ENCODE data around the gene PLK4.

PLK4 gene

DNA sequence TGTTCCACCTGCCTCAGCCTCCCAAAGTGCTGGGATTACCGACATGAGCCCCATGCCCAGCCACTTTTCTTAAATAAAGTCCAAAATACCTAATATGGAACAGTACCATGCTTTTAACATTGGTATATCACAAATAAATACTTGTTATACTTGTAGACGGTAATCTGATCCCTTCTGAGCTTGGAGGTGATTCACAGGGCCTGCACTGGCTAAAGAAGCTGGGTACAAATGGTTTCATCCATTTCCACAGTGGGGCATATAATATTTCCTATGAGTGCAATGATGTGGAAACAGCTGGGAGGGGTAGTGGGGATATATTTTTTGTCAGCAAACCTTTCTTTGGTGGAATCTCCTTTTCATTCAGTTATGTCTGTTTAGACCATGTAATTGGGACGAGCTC is 35.8 kb downstream of the PLK4 start:
- Histone ChIP-seq H3K4me1 (ENCODE audit: low read length) (peaks cover 6% of the 10 kb centered on the region; the same call in 1 of the 2 replicates), H3K36me3 (replicated peaks; ENCODE audit: insufficient read depth, low read length) (peaks cover 5% of the 10 kb centered on the region; the same call in 1 of the 2 replicates), H3K9ac (ENCODE audit: low read length) (no peak overlapping the region), H3F3A (ENCODE audit: insufficient read depth, low read length) (no peaks in the 10 kb centered on the region), H2AFZ (ENCODE audit: low read length) (no peak overlapping the region), H3K27ac (ENCODE audit: low read length) (no peak overlapping the region), H3K27me3 (replicated peaks; ENCODE audit: insufficient read depth, low read length) (no peaks in the 10 kb centered on the region), H3K9me2 (replicated peaks; ENCODE audit: insufficient read depth, low read length) (no peaks in the 10 kb centered on the region), H3K4me3 (ENCODE audit: low read length) (no peak overlapping the region), H3K79me2 (ENCODE audit: low read length) (no peaks in the 10 kb centered on the region), H3K9me3 (replicated peaks; ENCODE audit: insufficient read depth, low read length) (no peaks in the 10 kb centered on the region), H4K20me1 (ENCODE audit: insufficient read depth, low read length) (no peaks in the 10 kb centered on the region), H3K4me2 (ENCODE audit: low read depth, low read length) (no peak overlapping the region)
- DNase-seq = no peak
- TF ChIP-seq EZH2phosphoT487 (IDR thresholded peaks at IDR 0.05; ENCODE audit: low read length) = no peak
- no peak for TF ChIP-seq EZH2 (optimal IDR thresholded peaks at IDR 0.05; ENCODE audit: low read depth, low read length)
- TF ChIP-seq, protein P1, sequence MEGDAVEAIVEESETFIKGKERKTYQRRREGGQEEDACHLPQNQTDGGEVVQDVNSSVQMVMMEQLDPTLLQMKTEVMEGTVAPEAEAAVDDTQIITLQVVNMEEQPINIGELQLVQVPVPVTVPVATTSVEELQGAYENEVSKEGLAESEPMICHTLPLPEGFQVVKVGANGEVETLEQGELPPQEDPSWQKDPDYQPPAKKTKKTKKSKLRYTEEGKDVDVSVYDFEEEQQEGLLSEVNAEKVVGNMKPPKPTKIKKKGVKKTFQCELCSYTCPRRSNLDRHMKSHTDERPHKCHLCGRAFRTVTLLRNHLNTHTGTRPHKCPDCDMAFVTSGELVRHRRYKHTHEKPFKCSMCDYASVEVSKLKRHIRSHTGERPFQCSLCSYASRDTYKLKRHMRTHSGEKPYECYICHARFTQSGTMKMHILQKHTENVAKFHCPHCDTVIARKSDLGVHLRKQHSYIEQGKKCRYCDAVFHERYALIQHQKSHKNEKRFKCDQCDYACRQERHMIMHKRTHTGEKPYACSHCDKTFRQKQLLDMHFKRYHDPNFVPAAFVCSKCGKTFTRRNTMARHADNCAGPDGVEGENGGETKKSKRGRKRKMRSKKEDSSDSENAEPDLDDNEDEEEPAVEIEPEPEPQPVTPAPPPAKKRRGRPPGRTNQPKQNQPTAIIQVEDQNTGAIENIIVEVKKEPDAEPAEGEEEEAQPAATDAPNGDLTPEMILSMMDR (IDR thresholded peaks at IDR 0.05; ENCODE audit: low read length) = no peak

DNA sequence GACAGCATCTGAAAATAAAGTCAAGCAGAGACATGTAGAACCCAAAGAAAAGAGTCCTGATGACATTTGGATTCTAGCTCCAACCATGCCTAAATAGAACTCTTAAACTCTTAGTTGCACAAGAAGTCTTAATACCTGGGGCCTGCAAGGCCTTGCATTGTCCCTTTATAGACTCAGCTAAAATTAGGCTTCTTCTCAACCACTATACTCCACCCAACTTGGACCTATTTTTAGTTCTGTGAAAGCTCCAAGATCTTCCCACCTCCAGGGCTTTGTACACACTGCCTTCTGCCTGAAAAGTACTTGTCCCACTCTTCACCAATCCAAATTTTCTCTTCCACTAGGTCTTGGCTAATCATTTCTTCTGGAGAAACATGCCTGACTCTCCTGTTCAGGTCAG is 36.5 kb downstream of the PLK4 start:
- Histone ChIP-seq H4K20me1 (ENCODE audit: insufficient read depth, low read length) (no peaks in the 10 kb centered on the region), H2AFZ (ENCODE audit: low read length) (no peak overlapping the region), H3K9me2 (replicated peaks; ENCODE audit: insufficient read depth, low read length) (no peaks in the 10 kb centered on the region), H3K9ac (ENCODE audit: low read length) (no peak overlapping the region), H3K4me3 (ENCODE audit: low read length) (no peak overlapping the region), H3K4me1 (ENCODE audit: low read length) (peaks cover 6% of the 10 kb centered on the region; the same call in 1 of the 2 replicates), H3K27ac (ENCODE audit: low read length) (no peak overlapping the region), H3F3A (ENCODE audit: insufficient read depth, low read length) (no peaks in the 10 kb centered on the region), H3K27me3 (replicated peaks; ENCODE audit: insufficient read depth, low read length) (no peaks in the 10 kb centered on the region), H3K9me3 (replicated peaks; ENCODE audit: insufficient read depth, low read length) (no peaks in the 10 kb centered on the region), H3K36me3 (replicated peaks; ENCODE audit: insufficient read depth, low read length) (peaks cover 5% of the 10 kb centered on the region; the same call in 1 of the 2 replicates), H3K4me2 (ENCODE audit: low read depth, low read length) (no peak overlapping the region), H3K79me2 (ENCODE audit: low read length) (no peaks in the 10 kb centered on the region)
- no peak for TF ChIP-seq EZH2 (optimal IDR thresholded peaks at IDR 0.05; ENCODE audit: low read depth, low read length)
- TF ChIP-seq, protein P1 (IDR thresholded peaks at IDR 0.05; ENCODE audit: low read length) = no peak
- TF ChIP-seq EZH2phosphoT487 (IDR thresholded peaks at IDR 0.05; ENCODE audit: low read length) = no peak
- DNase-seq = no peak

DNA sequence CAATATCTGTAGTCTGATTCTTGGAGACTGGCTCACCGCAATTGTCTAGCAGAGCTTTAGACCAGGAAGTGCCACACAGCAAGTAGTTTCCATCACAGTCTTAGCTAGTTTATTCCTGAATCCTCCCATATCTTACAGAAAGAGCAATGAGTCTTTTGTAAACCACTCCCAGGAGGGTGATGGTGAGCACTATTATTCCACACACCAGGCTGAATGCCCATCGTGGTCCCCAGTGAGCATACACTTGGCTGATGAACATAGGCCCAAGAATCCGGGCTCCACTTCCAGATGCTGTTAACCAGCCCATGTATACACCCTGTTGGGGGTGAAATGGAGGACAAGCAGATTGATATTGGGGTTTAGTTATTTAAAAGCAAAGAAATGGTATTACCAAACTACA is 39.8 kb downstream of the PLK4 start:
- H4K20me1 ChIP-seq (ENCODE audit: insufficient read depth, low read length) = no peaks in the 10 kb centered on the region
- no peak overlapping the region for H3K4me3 ChIP-seq (ENCODE audit: low read length)
- H3K79me2 ChIP-seq (ENCODE audit: low read length) = no peaks in the 10 kb centered on the region
- H3F3A ChIP-seq (ENCODE audit: insufficient read depth, low read length) = no peaks in the 10 kb centered on the region
- peaks cover 6% of the 10 kb centered on the region; the same call in 1 of the 2 replicates for H3K4me1 ChIP-seq (ENCODE audit: low read length)
- no peak for DNase-seq
- no peak overlapping the region for H3K4me2 ChIP-seq (ENCODE audit: low read depth, low read length)
- H3K36me3 ChIP-seq (replicated peaks; ENCODE audit: insufficient read depth, low read length) = peaks cover 5% of the 10 kb centered on the region; the same call in 1 of the 2 replicates
- no peaks in the 10 kb centered on the region for H3K9me3 ChIP-seq (replicated peaks; ENCODE audit: insufficient read depth, low read length)
- TF ChIP-seq EZH2 (optimal IDR thresholded peaks at IDR 0.05; ENCODE audit: low read depth, low read length) (no peak), EZH2phosphoT487 (IDR thresholded peaks at IDR 0.05; ENCODE audit: low read length) (no peak)
- TF ChIP-seq, protein P1 (IDR thresholded peaks at IDR 0.05; ENCODE audit: low read length) = no peak
- H3K9me2 ChIP-seq (replicated peaks; ENCODE audit: insufficient read depth, low read length) = no peaks in the 10 kb centered on the region
- H3K27me3 ChIP-seq (replicated peaks; ENCODE audit: insufficient read depth, low read length) = no peaks in the 10 kb centered on the region
- H3K27ac ChIP-seq (ENCODE audit: low read length) = no peak overlapping the region
- H2AFZ ChIP-seq (ENCODE audit: low read length) = no peak overlapping the region
- H3K9ac ChIP-seq (ENCODE audit: low read length) = no peak overlapping the region

Data from MM.1S (cell line).